ENCODE results near the gene ARHGDIG.
"Not testable (repeated sequence)": the region's sequence is repeated elsewhere in the genome, so short reads cannot be mapped to it uniquely, and the experiment has no call there.

Gene ARHGDIG

GRCh38 chr16:324451-325334 lies 44.3 kb downstream of the ARHGDIG start:
- H3K4me3 ChIP-seq (ENCODE audit: low read length) = no peak overlapping the region
- DNase-seq (ENCODE audit: low read depth) = peak; percentile 63
- TF ChIP-seq, protein P1, sequence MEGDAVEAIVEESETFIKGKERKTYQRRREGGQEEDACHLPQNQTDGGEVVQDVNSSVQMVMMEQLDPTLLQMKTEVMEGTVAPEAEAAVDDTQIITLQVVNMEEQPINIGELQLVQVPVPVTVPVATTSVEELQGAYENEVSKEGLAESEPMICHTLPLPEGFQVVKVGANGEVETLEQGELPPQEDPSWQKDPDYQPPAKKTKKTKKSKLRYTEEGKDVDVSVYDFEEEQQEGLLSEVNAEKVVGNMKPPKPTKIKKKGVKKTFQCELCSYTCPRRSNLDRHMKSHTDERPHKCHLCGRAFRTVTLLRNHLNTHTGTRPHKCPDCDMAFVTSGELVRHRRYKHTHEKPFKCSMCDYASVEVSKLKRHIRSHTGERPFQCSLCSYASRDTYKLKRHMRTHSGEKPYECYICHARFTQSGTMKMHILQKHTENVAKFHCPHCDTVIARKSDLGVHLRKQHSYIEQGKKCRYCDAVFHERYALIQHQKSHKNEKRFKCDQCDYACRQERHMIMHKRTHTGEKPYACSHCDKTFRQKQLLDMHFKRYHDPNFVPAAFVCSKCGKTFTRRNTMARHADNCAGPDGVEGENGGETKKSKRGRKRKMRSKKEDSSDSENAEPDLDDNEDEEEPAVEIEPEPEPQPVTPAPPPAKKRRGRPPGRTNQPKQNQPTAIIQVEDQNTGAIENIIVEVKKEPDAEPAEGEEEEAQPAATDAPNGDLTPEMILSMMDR (IDR thresholded peaks at IDR 0.05; ENCODE audit: insufficient read depth, low read depth, low read length, missing control alignments) = no peak

- TF ChIP-seq, protein P1 (IDR thresholded peaks at IDR 0.05; ENCODE audit: insufficient read depth, low read depth, low read length, missing control alignments) = no peak
- H3K4me3 ChIP-seq (ENCODE audit: low read length) = no peak overlapping the region
- DNase-seq (ENCODE audit: low read depth) = no peak
Observed at GRCh38 chr16:325375-326145, 45.2 kb downstream of the ARHGDIG start.

DNA sequence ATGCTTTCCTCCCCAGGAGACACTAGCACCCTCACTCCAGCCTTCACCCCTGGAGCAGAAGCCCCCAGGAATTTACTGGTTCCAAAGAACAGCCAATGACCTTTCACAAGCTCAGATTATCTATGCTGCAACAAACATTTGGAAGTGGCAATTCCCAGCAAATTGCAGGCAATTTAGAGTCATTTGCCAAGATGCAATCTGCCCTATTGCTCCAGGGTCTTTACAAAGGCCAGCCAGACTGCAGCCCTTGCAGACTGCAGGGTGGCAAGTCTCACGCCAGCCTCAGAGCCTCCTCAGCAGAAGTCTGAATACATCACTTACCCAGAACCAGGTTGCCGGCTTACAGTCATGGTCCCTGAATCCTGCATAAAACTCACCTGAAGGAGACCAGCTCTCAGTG lies 50.4 kb downstream of the ARHGDIG start:
- H3K4me3 ChIP-seq (ENCODE audit: low read length) = no peak overlapping the region
- TF ChIP-seq, protein P1 (IDR thresholded peaks at IDR 0.05; ENCODE audit: insufficient read depth, low read depth, low read length, missing control alignments) = no peak
- no peak for DNase-seq (ENCODE audit: low read depth)

DNA sequence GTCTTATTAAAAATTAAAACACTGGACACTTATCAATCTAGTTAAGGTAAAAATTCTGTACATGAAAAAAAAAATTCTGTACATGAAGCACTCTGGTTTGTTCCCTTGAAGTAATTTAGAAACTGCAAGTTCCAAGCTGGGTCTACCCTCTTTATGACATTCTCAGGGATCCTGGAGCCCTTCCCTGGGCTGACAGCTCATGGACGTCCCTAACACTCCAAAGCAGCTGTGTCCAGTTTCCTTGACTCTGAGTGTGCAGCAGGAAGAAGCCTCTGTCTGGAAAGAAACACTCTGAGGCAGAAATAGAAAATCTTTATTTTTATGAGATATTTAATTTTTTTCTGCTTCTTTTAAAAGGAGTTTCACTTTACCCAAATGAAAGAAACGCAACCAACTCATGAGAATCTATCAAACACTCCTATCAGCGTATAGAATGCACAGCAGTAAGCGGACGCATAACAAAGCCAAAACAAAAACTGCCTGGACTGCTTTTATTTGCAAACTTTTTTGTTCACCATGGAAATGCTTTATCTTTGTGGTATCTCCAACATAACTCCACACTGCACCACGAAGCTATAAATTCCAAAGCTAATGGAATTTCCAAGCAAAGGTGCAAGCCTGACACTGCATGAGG lies 50.9 kb downstream of the ARHGDIG start:
- not testable (repeated sequence) for H3K4me3 ChIP-seq (ENCODE audit: low read length); DNase-seq (ENCODE audit: low read depth)
